H1 (cell line): ENCODE data around the gene LSM2. TPM values are rescaled to one million over a fixed set of nuclear protein-coding genes. Genes with fewer than 3 reads are reported as not detected.

Experiments
- BCL11A ChIP-seq, 2 experiments: IDR thresholded peaks; one replicate each; pipeline ENCODE4 v1.6.1; 2011; ENCODE audit warnings: low read depth in 2 of 2, low read length in 2 of 2, mild to moderate bottlenecking in 2 of 2
- CBX5 ChIP-seq: fragments of 300-800, 300-1000 bp; sonication (generic); IDR thresholded peaks from 2 replicates; pipeline ENCODE4 v1.7.1; 2016; ENCODE audit warnings: antibody characterized with exemption, low read length, low read depth
- CHD1 ChIP-seq: IDR thresholded peaks from 2 replicates; pipeline ENCODE4 v1.6.1; 2012; ENCODE audit warnings: low read depth, low read length, improper control_type of control experiment
- CREB1 ChIP-seq: IDR thresholded peaks from 2 replicates; pipeline ENCODE4 v1.6.1; 2012; ENCODE audit warnings: inconsistent platforms
- E2F6 ChIP-seq: IDR thresholded peaks from 2 replicates; pipeline ENCODE4 v1.6.1; 2012; ENCODE audit warnings: inconsistent platforms
- FOSL1 ChIP-seq: IDR thresholded peaks from 2 replicates; pipeline ENCODE4 v1.6.1; 2011; ENCODE audit warnings: mild to moderate bottlenecking, low read depth, low read length, moderate library complexity; ENCODE audit not compliant: insufficient read depth
- GTF2F1 ChIP-seq: IDR thresholded peaks from 2 replicates; pipeline ENCODE4 v1.6.1; 2012; ENCODE audit warnings: low read depth, low read length, improper control_type of control experiment, borderline replicate concordance
- HDAC2 ChIP-seq, 2 experiments: fragments of 300-600 bp in 1 of 2; sonication (generic) in 1 of 2; IDR thresholded peaks; 2 replicates each; pipeline ENCODE4 v1.6.1; 2011 to 2012; ENCODE audit warnings: low read depth in 2 of 2, low read length in 2 of 2, mild to moderate bottlenecking in 2 of 2, moderate library complexity in 2 of 2, borderline replicate concordance in 1 of 2, inconsistent platforms in 1 of 2
- JUND ChIP-seq: IDR thresholded peaks from 2 replicates; pipeline ENCODE4 v1.6.1; 2011; ENCODE audit warnings: mild to moderate bottlenecking, improper control_type of control experiment, low read length
- KDM5A ChIP-seq: fragments of 200-600 bp; IDR thresholded peaks from 2 replicates; pipeline ENCODE4 v1.7.1; 2012; ENCODE audit warnings: mild to moderate bottlenecking, low read length, inconsistent platforms, mixed read lengths
- MAFK ChIP-seq: IDR thresholded peaks from 2 replicates; pipeline ENCODE4 v1.6.1; 2012; ENCODE audit warnings: low read depth, mild to moderate bottlenecking, improper control_type of control experiment, low read length
- NANOG ChIP-seq: IDR thresholded peaks from 2 replicates; pipeline ENCODE4 v1.6.1; 2011; ENCODE audit warnings: low read length, low read depth, mild to moderate bottlenecking, inconsistent platforms; ENCODE audit not compliant: insufficient read depth, poor library complexity, severe bottlenecking
- NRF1 ChIP-seq: IDR thresholded peaks from 2 replicates; pipeline ENCODE4 v1.6.1; 2011; ENCODE audit warnings: mild to moderate bottlenecking, low read depth, low read length, improper control_type of control experiment
- POLR2A ChIP-seq, 2 experiments: IDR thresholded peaks; 1 replicate in 1 of 2; 2 replicates in 1 of 2; pipeline ENCODE4 v1.6.1; 2011; ENCODE audit warnings: low read depth in 2 of 2, low read length in 2 of 2, mild to moderate bottlenecking in 2 of 2; ENCODE audit errors: control extremely low read depth in 1 of 2
- POLR2AphosphoS5 ChIP-seq: IDR thresholded peaks from 2 replicates; pipeline ENCODE4 v1.6.1; 2011; ENCODE audit warnings: low read depth, low read length
- POU5F1 ChIP-seq: IDR thresholded peaks from 2 replicates; pipeline ENCODE4 v1.6.1; 2011; ENCODE audit warnings: low read depth, mild to moderate bottlenecking, low read length, moderate library complexity
- RXRA ChIP-seq: IDR thresholded peaks from 2 replicates; pipeline ENCODE4 v1.6.1; 2011; ENCODE audit warnings: low read depth, mild to moderate bottlenecking, low read length, moderate library complexity; ENCODE audit not compliant: insufficient read depth
- SIRT6 ChIP-seq: IDR thresholded peaks from one replicate; pipeline ENCODE4 v1.7.1; 2012; ENCODE audit warnings: low read length, inconsistent platforms
- SP1 ChIP-seq: IDR thresholded peaks from 2 replicates; pipeline ENCODE4 v1.6.1; 2011; ENCODE audit warnings: low read depth, low read length
- TAF7 ChIP-seq: optimal IDR thresholded peaks from 2 replicates; pipeline ENCODE3; 2011; ENCODE audit warnings: low read depth, mild to moderate bottlenecking, inconsistent platforms, low read length, moderate library complexity, borderline replicate concordance
- TBP ChIP-seq: IDR thresholded peaks from 2 replicates; pipeline ENCODE4 v1.6.1; 2011; ENCODE audit warnings: low read depth, low read length, improper control_type of control experiment
- TEAD4 ChIP-seq: IDR thresholded peaks from 2 replicates; pipeline ENCODE4 v1.6.1; 2012; ENCODE audit warnings: low read depth, low read length, inconsistent platforms, mixed read lengths
- USF2 ChIP-seq: IDR thresholded peaks from 2 replicates; pipeline ENCODE4 v1.6.1; 2011; ENCODE audit warnings: low read length, improper control_type of control experiment
- polyA plus RNA-seq, 7 experiments: library from polyadenylated mRNA; depleted of rRNA in 3 of 7; stranded (reverse) in 5 of 7; unstranded in 2 of 7; fragments of >200 nt in 5 of 7; fragments of 200-250 nt in 2 of 7; gene quantifications; 1 replicate in 5 of 7; 2 replicates in 1 of 7; 4 replicates in 1 of 7; pipeline versions ENCODE4 v1.2.1 to v1.2.3, GENCODE V29; 2011 to 2013; ENCODE audit warnings: missing spikeins in 2 of 7, mixed read lengths in 2 of 7
- total RNA-seq: library from RNA; stranded (reverse); fragmentation: NEBNext Ultra II Directional; extraction: Animal tissue kit (Norgen Biotek cat#: 25700); gene quantifications from 2 replicates; pipeline ENCODE4 v1.2.1, GENCODE V29; 2021

LSM2 gene
- total and polyA plus RNA-seq, 2 of the 8 experiments (the other 6 are each of a cell fraction or from before 2014, with no cell fraction given): 127 to 168 TPM

- TF ChIP-seq CHD1: no peak
- no peak for TF ChIP-seq BCL11A (IDR thresholded peaks at IDR 0.05; ENCODE audit: low read depth in 2 of 2, low read length in 2 of 2)
- peak; percentile 73 for TF ChIP-seq TAF7
- TF ChIP-seq KDM5A: peak; percentile 83
- TF ChIP-seq USF2: no peak
- TF ChIP-seq TEAD4: 0 out of 2 replicates have a peak, but pooled peaks have one; percentile 11
- peak; percentile 58 to 69 for TF ChIP-seq POLR2A (IDR thresholded peaks at IDR 0.05; ENCODE audit: control extremely low read depth in 1 of 2, low read depth in 2 of 2, low read length in 2 of 2)
- peak; percentile 41; the same call in 1 of the 2 replicates for TF ChIP-seq E2F6
- TF ChIP-seq TBP: peak; percentile 72
- TF ChIP-seq JUND: no peak
- no peak for TF ChIP-seq RXRA
- no peak for TF ChIP-seq NANOG
- peak; percentile 83 for TF ChIP-seq POLR2AphosphoS5
- no peak for TF ChIP-seq SP1
- TF ChIP-seq CREB1: peak; percentile 97
- peak; percentile 58 for TF ChIP-seq NRF1
- TF ChIP-seq POU5F1: no peak
- TF ChIP-seq MAFK: no peak
- no peak for TF ChIP-seq GTF2F1
- no peak for TF ChIP-seq CBX5
- TF ChIP-seq SIRT6: no peak
- peak; percentile 5 to 62; a peak in 1 of 4 replicates for TF ChIP-seq HDAC2 (IDR thresholded peaks at IDR 0.05; ENCODE audit: borderline replicate concordance in 1 of 2, low read depth in 2 of 2, low read length in 2 of 2)
- TF ChIP-seq FOSL1: no peak
Measured at GRCh38 chr6:31806470-31807272, at the start of gene LSM2 (continued).
